ENCODE measurements around the gene CD48. TPM values are rescaled to one million over a fixed set of nuclear protein-coding genes. Genes with fewer than 3 reads are reported as not detected.

CD48 gene
- polyA plus RNA-seq, 1 of the 3 experiments (the other 2 are of a cell fraction) = not detected

DNA sequence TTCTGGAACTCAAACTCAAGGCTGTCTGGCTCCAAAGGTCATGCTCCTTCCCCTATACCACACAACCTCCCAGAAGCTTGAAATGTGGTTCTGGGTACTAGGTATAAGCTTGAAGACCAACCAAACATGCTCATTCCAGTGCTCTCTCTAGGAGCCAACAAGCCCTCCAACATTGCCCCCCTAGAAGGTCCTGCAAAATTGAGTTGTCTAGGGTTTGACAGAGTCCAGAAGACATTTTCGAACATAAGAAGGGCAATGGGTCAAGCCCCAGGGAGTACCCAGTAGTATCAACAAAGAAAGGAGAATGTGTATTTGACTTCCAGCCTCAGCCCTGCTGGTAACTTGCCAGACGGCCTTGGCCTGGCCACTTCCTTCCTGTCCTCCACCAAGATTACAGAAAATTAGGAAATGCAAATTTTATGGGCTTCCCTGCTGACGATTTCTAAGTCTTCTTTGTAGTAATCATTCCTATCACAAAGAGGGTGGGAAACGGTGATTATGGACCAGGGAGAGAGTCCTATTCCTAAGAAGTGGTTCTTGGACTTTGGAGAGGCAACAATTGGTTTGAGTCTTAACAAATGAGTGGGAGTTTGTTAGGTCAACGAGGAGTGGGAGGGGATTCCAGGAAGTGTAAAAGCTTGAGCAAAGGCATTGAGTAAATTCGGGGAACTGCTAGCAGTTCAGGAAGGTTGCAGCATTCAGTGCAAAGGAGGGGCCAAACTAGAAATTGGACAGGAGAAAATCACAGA is 46.1 kb downstream of the CD48 start (continued):
- TF ChIP-seq USF2 (IDR thresholded peaks at IDR 0.05; ENCODE audit: borderline replicate concordance, low read depth, low read length) = no peak
- TF ChIP-seq, protein P1, sequence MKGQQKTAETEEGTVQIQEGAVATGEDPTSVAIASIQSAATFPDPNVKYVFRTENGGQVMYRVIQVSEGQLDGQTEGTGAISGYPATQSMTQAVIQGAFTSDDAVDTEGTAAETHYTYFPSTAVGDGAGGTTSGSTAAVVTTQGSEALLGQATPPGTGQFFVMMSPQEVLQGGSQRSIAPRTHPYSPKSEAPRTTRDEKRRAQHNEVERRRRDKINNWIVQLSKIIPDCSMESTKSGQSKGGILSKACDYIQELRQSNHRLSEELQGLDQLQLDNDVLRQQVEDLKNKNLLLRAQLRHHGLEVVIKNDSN (IDR thresholded peaks at IDR 0.05; ENCODE audit: borderline replicate concordance, low read depth) = no peak
- no peak for TF ChIP-seq GABPA (IDR thresholded peaks at IDR 0.05; ENCODE audit: low read depth)
- TF ChIP-seq FOSL2 (IDR thresholded peaks at IDR 0.05; ENCODE audit: borderline replicate concordance, low read depth) = no peak
- TF ChIP-seq TCF12 (IDR thresholded peaks at IDR 0.05) = no peak
- TF ChIP-seq NRF1 (IDR thresholded peaks at IDR 0.05; ENCODE audit: low read depth, low read length) = no peak
- no peak for TF ChIP-seq YY1 (IDR thresholded peaks at IDR 0.05; ENCODE audit: low read depth)
- TF ChIP-seq RXRA (IDR thresholded peaks at IDR 0.05; ENCODE audit: borderline replicate concordance, low read depth) = no peak

DNA sequence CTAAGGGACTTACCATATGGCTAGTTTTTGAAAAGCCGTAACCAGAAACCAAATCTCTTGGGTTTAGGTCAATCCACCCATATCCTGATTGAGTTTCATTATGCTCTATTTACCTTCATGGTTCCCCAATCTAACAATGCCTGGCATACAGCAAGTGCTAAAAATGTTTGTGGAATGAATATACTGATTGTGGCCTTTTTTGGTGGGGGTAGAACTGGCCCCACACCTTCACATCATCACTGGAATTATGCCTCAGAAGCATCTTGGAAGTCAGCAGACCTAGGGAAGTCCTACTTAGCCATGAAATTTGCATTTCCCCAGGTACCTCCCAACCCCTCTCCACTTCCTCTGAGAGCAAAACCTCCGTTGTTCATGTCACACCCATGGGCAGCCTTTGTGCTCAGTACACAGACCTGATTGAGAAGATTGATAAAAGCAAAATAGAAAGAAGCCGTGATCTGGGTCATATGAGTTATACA is 47.0 kb downstream of the CD48 start:
- H3K27ac ChIP-seq (ENCODE audit: low read depth in 2 of 2, low read length in 1 of 2) = no peak overlapping the region
- no peaks in the 10 kb centered on the region for H3F3A ChIP-seq (replicated peaks; ENCODE audit: insufficient read depth)
- TF ChIP-seq TCF12 (IDR thresholded peaks at IDR 0.05) (no peak), USF2 (IDR thresholded peaks at IDR 0.05; ENCODE audit: borderline replicate concordance, low read depth, low read length) (no peak), FOSL2 (IDR thresholded peaks at IDR 0.05; ENCODE audit: borderline replicate concordance, low read depth) (no peak), TEAD4 (IDR thresholded peaks at IDR 0.05; ENCODE audit: borderline replicate concordance, insufficient read depth) (no peak), NFIC (IDR thresholded peaks at IDR 0.05; ENCODE audit: borderline replicate concordance) (no peak), POLR2AphosphoS5 (IDR thresholded peaks at IDR 0.05; ENCODE audit: low read depth, low read length) (no peak), JUND (IDR thresholded peaks at IDR 0.05) (no peak)
- H3K27me3 ChIP-seq (ENCODE audit: insufficient read depth) = no peaks in the 10 kb centered on the region
- H3K9me3 ChIP-seq = peaks cover 2% of the 10 kb centered on the region; the same call in 1 of the 2 replicates
- no peaks in the 10 kb centered on the region for H3K4me1 ChIP-seq (ENCODE audit: control insufficient read depth in 1 of 2, insufficient read depth in 2 of 2, low read depth in 1 of 2, low read length in 1 of 2)
- POLR2A ChIA-PET = no interaction called here
- no peaks in the 10 kb centered on the region for H3K36me3 ChIP-seq (replicated peaks in 1 of 2; ENCODE audit: control insufficient read depth in 1 of 2, insufficient read depth in 2 of 2, low read length in 1 of 2)
- no peak for DNase-seq
- H2AFZ ChIP-seq (ENCODE audit: low read depth) = no peak overlapping the region
- CTCF ChIA-PET = interaction anchor here (2.5 kb wide), 1 partner anchor 11 kb away, joined by 10 read pairs; no protein-coding TSS in a partner anchor
- no peak overlapping the region for H3K9ac ChIP-seq
- H3K9me2 ChIP-seq = no peaks in the 10 kb centered on the region
- no peak overlapping the region for H3K4me2 ChIP-seq
- WGBS (ENCODE audit: low lambda C conversion rate) = 6% methylated on average over 3 of the region's 3 CpGs
- H4K20me1 ChIP-seq (ENCODE audit: insufficient read depth) = no peaks in the 10 kb centered on the region
- no peaks in the 10 kb centered on the region for H3K79me2 ChIP-seq (ENCODE audit: insufficient read depth)
- no peak overlapping the region for H3K4me3 ChIP-seq (ENCODE audit: low read depth in 2 of 2, low read length in 1 of 2)

DNA sequence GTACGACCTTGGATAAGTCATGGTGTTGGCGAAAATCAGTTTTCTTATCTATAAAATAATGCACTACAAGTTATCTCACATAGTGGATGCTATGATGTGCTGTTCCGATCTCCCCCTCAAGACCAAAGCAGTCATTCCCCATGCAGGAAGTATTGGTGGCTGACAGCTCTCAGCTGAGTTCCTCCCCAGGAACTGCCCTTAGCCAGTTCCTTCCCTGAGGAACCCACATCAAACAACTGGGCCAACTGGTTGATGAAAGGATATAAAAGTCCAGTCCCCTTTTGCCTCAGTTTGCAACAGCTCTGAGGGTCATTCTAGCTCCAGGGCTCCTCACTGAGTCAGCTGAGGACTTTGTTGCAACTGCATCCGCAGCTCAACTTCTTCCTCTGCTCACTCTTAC is 48.7 kb downstream of the CD48 start:
- Histone ChIP-seq H2AFZ (ENCODE audit: low read depth) (no peak overlapping the region), H3K36me3 (replicated peaks in 1 of 2; ENCODE audit: control insufficient read depth in 1 of 2, insufficient read depth in 2 of 2, low read length in 1 of 2) (no peaks in the 10 kb centered on the region), H3K79me2 (ENCODE audit: insufficient read depth) (no peaks in the 10 kb centered on the region), H3K9me2 (no peaks in the 10 kb centered on the region), H3K27ac (ENCODE audit: low read depth in 2 of 2, low read length in 1 of 2) (no peak overlapping the region), H3K4me3 (ENCODE audit: low read depth in 2 of 2, low read length in 1 of 2) (no peak overlapping the region), H3K4me2 (no peak overlapping the region), H3F3A (replicated peaks; ENCODE audit: insufficient read depth) (no peaks in the 10 kb centered on the region), H3K9ac (no peak overlapping the region), H4K20me1 (ENCODE audit: insufficient read depth) (no peaks in the 10 kb centered on the region), H3K27me3 (ENCODE audit: insufficient read depth) (no peaks in the 10 kb centered on the region), H3K4me1 (ENCODE audit: control insufficient read depth in 1 of 2, insufficient read depth in 2 of 2, low read depth in 1 of 2, low read length in 1 of 2) (no peaks in the 10 kb centered on the region), H3K9me3 (no peaks in the 10 kb centered on the region)
- POLR2A ChIA-PET = no interaction called here
- no peak for TF ChIP-seq IRF3 (IDR thresholded peaks at IDR 0.05; ENCODE audit: low read depth, low read length)
- TF ChIP-seq TCF12 (IDR thresholded peaks at IDR 0.05) = no peak
- TF ChIP-seq, protein P2, sequence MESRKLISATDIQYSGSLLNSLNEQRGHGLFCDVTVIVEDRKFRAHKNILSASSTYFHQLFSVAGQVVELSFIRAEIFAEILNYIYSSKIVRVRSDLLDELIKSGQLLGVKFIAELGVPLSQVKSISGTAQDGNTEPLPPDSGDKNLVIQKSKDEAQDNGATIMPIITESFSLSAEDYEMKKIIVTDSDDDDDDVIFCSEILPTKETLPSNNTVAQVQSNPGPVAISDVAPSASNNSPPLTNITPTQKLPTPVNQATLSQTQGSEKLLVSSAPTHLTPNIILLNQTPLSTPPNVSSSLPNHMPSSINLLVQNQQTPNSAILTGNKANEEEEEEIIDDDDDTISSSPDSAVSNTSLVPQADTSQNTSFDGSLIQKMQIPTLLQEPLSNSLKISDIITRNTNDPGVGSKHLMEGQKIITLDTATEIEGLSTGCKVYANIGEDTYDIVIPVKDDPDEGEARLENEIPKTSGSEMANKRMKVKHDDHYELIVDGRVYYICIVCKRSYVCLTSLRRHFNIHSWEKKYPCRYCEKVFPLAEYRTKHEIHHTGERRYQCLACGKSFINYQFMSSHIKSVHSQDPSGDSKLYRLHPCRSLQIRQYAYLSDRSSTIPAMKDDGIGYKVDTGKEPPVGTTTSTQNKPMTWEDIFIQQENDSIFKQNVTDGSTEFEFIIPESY (IDR thresholded peaks at IDR 0.05; ENCODE audit: borderline replicate concordance, low read depth) = no peak
- TF ChIP-seq ELF1 (IDR thresholded peaks at IDR 0.05) = no peak
- TF ChIP-seq SIN3A (IDR thresholded peaks at IDR 0.05; ENCODE audit: borderline replicate concordance, low read depth, low read length) = no peak
- no peak for DNase-seq
- WGBS (ENCODE audit: low lambda C conversion rate) = 5% methylated on average over 4 of the region's 4 CpGs
- CTCF ChIA-PET = interaction anchor here (1.1 kb wide), 1 partner anchor 327 kb away, joined by 3 read pairs; no protein-coding TSS in a partner anchor
